Measurements from ENCODE around the gene ASTN1.

The ASTN1 gene

DNA sequence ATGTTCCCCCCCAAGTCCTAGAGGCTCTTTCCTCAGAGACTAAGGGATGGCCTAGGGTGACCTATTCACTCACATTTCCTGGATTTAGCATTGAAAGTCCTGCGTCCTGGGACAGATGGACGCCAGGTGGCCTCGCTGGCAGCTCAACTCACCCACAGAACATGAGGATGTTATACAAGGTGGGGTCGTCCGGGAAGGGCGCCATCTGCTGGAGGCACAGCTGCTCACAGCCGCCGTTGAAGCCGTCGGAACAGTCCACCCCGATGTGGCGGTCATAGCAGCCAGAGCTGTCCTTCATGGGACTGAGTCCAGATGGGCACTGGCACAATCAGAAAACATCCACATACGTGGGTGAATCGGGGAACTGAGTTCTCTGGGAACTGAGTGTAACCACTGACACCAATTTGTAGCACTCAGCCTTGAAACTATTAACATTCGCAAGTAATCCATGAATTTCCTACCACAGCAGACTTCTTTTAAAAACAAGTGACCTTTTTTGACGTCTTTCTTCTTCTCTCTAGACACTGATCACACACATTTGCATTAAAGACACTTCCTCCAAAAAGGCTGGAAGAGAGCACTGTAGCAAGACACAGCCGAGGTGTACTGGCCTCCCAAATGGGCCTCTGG lies 215.4 kb downstream of the ASTN1 start:
- no peaks in the 10 kb centered on the region for H3F3A ChIP-seq (ENCODE audit: low read depth)
- H3K4me2 ChIP-seq (ENCODE audit: low read depth, low read length, poor library complexity, severe bottlenecking) = no peak overlapping the region
- H3K4me3 ChIP-seq (ENCODE audit: low read length, poor library complexity, severe bottlenecking) = no peak overlapping the region
- H3K9me2 ChIP-seq (replicated peaks; ENCODE audit: low read depth, low read length) = no peaks in the 10 kb centered on the region
- no peak overlapping the region for H2AFZ ChIP-seq (ENCODE audit: low read length)
- peaks cover 4% of the 10 kb centered on the region for H3K4me1 ChIP-seq (ENCODE audit: insufficient read depth, low read length, poor library complexity, severe bottlenecking)
- TF ChIP-seq, protein P1, sequence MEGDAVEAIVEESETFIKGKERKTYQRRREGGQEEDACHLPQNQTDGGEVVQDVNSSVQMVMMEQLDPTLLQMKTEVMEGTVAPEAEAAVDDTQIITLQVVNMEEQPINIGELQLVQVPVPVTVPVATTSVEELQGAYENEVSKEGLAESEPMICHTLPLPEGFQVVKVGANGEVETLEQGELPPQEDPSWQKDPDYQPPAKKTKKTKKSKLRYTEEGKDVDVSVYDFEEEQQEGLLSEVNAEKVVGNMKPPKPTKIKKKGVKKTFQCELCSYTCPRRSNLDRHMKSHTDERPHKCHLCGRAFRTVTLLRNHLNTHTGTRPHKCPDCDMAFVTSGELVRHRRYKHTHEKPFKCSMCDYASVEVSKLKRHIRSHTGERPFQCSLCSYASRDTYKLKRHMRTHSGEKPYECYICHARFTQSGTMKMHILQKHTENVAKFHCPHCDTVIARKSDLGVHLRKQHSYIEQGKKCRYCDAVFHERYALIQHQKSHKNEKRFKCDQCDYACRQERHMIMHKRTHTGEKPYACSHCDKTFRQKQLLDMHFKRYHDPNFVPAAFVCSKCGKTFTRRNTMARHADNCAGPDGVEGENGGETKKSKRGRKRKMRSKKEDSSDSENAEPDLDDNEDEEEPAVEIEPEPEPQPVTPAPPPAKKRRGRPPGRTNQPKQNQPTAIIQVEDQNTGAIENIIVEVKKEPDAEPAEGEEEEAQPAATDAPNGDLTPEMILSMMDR (conservative IDR thresholded peaks at IDR 0.05; ENCODE audit: low read length) = peak; percentile 74
- no peak for TF ChIP-seq EZH2phosphoT487 (IDR thresholded peaks at IDR 0.05; ENCODE audit: borderline replicate concordance)
- no peaks in the 10 kb centered on the region for H3K9me3 ChIP-seq (ENCODE audit: insufficient read depth, low read depth, low read length)
- H3K79me2 ChIP-seq (ENCODE audit: insufficient read depth, low read length) = no peaks in the 10 kb centered on the region
- H3K36me3 ChIP-seq (ENCODE audit: insufficient read depth, low read length) = no peaks in the 10 kb centered on the region
- no peaks in the 10 kb centered on the region for H3K27me3 ChIP-seq (ENCODE audit: insufficient read depth, low read length, poor library complexity, severe bottlenecking)
- no peak overlapping the region for H3K9ac ChIP-seq (ENCODE audit: low read depth, low read length, poor library complexity, severe bottlenecking)
- no peaks in the 10 kb centered on the region for H4K20me1 ChIP-seq (ENCODE audit: insufficient read depth, low read length, poor library complexity, severe bottlenecking)

DNA sequence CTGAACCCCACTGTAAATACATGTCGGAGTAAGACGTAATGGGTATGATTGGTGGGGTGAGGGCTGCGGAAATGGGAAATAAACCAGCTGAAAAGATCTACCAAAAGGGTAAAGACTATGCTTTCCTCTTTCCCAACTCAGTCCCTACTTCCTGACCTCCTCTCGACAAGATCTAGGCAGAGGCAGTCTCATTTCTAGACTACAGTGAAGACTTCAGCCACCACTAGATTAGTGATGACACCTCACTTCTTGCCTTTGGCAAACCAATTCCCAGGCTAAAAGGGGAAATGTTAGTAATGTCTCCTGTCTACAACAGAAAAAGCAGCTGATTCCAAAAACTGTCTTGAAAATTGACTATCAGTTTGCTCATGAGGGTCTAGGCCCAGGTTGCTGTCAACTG lies 219.9 kb downstream of the ASTN1 start:
- Histone ChIP-seq H3K9me3 (ENCODE audit: insufficient read depth, low read depth, low read length) (no peaks in the 10 kb centered on the region), H3K9me2 (replicated peaks; ENCODE audit: low read depth, low read length) (no peaks in the 10 kb centered on the region), H4K20me1 (ENCODE audit: insufficient read depth, low read length, poor library complexity, severe bottlenecking) (no peaks in the 10 kb centered on the region), H3F3A (ENCODE audit: low read depth) (no peaks in the 10 kb centered on the region), H3K4me3 (ENCODE audit: low read length, poor library complexity, severe bottlenecking) (no peak overlapping the region), H3K4me1 (ENCODE audit: insufficient read depth, low read length, poor library complexity, severe bottlenecking) (peaks cover 4% of the 10 kb centered on the region), H3K4me2 (ENCODE audit: low read depth, low read length, poor library complexity, severe bottlenecking) (peak overlapping the region; percentile 17), H2AFZ (ENCODE audit: low read length) (no peak overlapping the region), H3K36me3 (ENCODE audit: insufficient read depth, low read length) (no peaks in the 10 kb centered on the region), H3K79me2 (ENCODE audit: insufficient read depth, low read length) (no peaks in the 10 kb centered on the region), H3K27me3 (ENCODE audit: insufficient read depth, low read length, poor library complexity, severe bottlenecking) (no peaks in the 10 kb centered on the region), H3K9ac (ENCODE audit: low read depth, low read length, poor library complexity, severe bottlenecking) (no peak overlapping the region)
- TF ChIP-seq EZH2phosphoT487 (IDR thresholded peaks at IDR 0.05; ENCODE audit: borderline replicate concordance) = no peak
- TF ChIP-seq, protein P1 (conservative IDR thresholded peaks at IDR 0.05; ENCODE audit: low read length) = no peak

DNA sequence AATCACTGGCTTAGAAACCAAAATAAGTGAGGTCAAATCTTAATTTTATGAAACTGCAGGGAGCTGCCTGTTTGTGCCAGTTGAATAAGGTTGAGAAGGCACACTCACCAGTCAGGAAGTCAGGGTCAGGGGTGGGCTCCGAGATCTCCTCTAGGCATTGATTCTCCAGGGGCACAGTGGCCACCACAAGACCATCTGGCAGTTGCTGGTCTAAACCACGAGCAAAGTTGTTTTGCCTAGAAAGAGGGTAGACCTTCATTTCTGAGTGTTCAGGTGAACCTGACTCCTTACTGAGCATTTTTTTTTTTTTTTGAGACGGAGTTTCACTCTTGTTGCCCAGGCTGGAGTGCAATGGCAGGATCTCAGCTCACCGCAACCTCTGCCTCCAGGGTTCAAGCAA lies 220.7 kb downstream of the ASTN1 start:
- no peaks in the 10 kb centered on the region for H3K9me2 ChIP-seq (replicated peaks; ENCODE audit: low read depth, low read length)
- peaks cover 4% of the 10 kb centered on the region for H3K4me1 ChIP-seq (ENCODE audit: insufficient read depth, low read length, poor library complexity, severe bottlenecking)
- H3K9me3 ChIP-seq (ENCODE audit: insufficient read depth, low read depth, low read length) = no peaks in the 10 kb centered on the region
- no peak overlapping the region for H2AFZ ChIP-seq (ENCODE audit: low read length)
- peak overlapping the region; percentile 17 for H3K4me2 ChIP-seq (ENCODE audit: low read depth, low read length, poor library complexity, severe bottlenecking)
- H3K9ac ChIP-seq (ENCODE audit: low read depth, low read length, poor library complexity, severe bottlenecking) = no peak overlapping the region
- H3K79me2 ChIP-seq (ENCODE audit: insufficient read depth, low read length) = no peaks in the 10 kb centered on the region
- H3F3A ChIP-seq (ENCODE audit: low read depth) = no peaks in the 10 kb centered on the region
- no peaks in the 10 kb centered on the region for H3K36me3 ChIP-seq (ENCODE audit: insufficient read depth, low read length)
- no peaks in the 10 kb centered on the region for H3K27me3 ChIP-seq (ENCODE audit: insufficient read depth, low read length, poor library complexity, severe bottlenecking)
- H3K4me3 ChIP-seq (ENCODE audit: low read length, poor library complexity, severe bottlenecking) = no peak overlapping the region
- TF ChIP-seq, protein P1 (conservative IDR thresholded peaks at IDR 0.05; ENCODE audit: low read length) = no peak
- no peak for TF ChIP-seq EZH2phosphoT487 (IDR thresholded peaks at IDR 0.05; ENCODE audit: borderline replicate concordance)
- H4K20me1 ChIP-seq (ENCODE audit: insufficient read depth, low read length, poor library complexity, severe bottlenecking) = no peaks in the 10 kb centered on the region

All from Loucy (cell line).